ENCODE results near the gene QPRT.
"Not testable (repeated sequence)": the region's sequence is repeated elsewhere in the genome, so short reads cannot be mapped to it uniquely, and the experiment has no call there.

The QPRT gene

DNA sequence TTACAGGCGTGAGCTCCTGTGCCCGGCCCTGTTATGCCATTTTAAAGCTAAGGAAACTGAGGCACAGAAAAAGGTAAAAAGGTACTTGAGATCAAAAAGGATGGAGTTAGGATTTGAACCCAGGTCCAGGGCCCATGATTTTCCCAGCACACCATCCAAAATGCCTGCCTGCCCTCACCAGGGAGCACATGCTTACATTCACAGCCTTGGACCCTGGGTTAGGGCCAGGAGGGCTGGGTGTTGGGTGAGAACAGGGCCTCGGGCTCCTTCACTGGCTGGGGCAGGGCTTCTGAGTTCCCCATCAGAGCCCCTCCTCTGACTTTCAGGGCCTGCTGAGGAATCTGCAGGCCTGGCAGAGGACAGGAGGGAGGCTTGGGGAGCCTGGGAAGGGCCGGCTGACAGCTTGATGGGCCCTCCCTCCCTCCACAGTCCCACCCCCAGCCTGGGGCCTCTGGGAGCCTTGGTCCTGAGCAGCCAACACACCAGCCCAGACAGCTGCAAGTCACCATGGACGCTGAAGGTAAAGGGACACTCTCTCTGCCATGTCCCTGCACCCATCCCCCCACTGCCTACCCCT, at the start of gene QPRT:
QPRT (plus strand) TSS at position 490 of the 577 bp plus-strand sequence; CDS start at position 508, 18 bp downstream.
- DNase-seq: no peak

DNA sequence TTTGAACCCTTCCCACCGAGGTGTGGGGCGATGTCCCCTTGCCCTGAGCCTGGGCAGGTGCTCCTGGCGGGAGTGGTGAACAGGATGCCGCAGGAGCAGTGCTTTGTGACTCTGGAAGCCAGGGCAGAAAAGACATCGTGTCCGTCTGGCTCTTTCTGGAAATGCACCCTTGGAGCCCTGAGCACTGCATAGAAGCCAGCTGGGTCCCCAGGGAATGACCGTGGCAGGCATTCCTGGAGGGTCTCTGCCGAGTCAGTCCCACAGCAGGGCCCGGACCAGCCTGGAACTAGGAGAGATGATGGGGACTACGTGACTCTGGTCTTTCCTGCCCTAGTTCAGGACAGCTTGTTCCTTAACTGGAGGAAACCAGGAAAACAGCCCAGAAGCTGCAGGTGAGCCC, 49.7 kb upstream of the QPRT start:
- not testable (repeated sequence) for DNase-seq

DNA sequence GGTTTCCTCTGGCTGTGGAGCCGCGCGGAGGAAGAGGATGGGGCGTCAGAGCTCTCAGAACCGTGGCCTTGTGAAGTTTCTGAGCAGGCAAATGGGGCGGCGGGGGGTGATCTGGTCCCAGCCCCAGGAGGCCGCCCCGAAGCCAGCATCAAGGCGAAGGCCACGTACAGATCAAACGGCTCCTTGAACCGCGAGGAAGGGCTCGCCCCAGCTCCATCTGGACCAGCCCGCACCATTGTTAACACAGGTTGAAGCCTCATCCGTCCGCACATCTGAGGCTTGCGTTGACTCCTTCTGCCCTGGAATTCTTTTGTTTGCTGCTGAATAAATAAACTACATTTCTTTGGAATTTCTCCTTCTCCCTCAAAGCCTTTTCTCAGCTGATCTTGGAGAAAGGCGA, 47.3 kb upstream of the QPRT start:
- DNase-seq: not testable (repeated sequence)

DNA sequence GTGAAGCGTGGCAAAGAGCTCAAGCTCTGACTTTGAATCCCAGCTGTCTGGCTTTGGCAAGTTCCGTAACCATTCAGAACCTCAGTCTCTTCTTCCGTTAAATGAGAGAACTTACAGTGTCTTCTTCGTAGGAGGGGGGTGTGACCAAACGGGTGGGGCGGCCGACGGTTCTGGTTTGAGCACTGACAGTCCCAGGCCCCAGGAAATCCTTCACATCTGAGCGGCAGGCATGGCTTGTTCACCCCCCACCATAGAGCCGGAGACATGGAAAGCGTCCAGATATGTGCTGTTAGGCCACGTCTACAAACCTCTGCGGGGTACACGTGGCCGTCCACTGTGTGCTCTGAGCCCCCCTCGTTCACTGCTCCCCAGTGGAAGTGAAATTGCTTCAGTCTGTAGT, 43.1 kb upstream of the QPRT start:
- DNase-seq: not testable (repeated sequence)

DNA sequence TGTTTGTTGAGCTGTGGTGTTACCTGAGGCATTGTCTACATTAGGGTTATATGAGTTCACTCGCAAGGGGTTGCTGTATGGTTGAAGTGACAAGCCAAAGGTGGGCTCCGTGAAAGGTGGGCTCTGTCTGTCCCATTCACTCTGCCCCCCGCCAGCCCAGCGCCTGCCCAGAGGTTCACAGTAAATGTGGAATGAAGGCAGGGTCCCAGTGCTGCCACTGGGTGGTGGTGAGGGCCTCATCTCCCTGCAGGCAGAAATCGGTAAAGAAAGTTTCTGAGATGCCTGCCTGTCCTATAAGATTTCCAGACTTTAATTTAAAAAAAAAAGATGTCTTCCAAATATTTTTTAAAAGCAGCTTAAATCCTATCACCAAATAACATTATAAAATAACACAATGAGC, 42.6 kb upstream of the QPRT start:
- not testable (repeated sequence) for DNase-seq

DNA sequence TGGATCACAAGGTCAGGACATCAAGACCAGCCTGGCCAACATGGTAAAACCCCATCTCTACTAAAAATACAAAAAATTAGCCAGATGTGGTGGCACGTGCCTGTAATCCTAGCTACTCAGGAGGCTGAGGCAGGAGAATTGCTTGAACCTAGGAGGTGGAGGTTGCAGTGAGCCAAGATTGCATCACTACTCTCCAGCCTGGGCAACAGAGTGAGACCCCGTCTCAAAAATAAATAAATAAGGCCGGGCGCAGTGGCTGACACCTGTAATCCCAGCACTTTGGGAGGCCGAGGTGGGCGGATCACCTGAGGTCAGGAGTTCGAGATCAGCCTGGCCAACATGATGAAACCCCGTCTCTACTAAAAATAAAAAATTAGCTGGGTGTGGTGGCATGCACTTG, 40.2 kb upstream of the QPRT start:
- DNase-seq: not testable (repeated sequence)

DNA sequence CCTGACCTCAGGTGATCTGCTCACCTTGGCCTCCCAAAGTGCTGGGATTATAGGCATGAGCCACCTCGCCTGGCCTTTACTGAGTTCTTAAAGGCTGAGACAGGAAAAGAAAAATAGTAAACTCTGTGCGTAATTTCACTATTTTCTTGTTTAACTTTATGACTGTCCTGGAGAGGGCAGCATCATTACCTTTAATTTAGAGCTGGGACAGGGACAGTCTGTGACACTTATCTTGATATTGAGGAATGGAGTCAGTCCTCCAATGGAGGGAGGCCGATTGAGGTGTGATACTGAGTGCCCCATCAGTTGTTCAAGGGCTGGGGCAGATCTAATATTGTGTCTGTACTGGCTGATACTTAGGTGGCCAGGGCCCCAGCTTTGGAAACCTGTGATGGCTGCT, 37.4 kb upstream of the QPRT start:
- DNase-seq: no peak

DNA sequence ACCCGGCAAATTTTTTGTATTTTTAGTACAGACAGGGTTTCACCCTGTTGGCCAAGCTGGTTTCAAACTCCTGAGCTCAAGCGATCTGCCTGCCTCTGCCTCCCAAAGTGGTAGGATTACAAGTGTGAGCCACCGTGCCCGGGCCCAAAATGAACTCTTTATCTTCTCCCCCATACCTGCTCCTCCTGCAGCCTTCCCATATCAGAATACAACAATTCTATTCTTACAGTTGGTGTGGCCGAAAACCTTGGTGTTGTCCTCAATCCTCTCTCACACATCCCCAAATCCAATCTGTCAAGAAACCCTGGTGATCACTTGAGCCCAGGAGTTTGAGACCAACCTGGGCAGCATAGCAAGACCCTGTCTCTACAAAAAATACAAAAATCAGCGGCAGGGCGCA, 35.4 kb upstream of the QPRT start:
- no peak for DNase-seq

DNA sequence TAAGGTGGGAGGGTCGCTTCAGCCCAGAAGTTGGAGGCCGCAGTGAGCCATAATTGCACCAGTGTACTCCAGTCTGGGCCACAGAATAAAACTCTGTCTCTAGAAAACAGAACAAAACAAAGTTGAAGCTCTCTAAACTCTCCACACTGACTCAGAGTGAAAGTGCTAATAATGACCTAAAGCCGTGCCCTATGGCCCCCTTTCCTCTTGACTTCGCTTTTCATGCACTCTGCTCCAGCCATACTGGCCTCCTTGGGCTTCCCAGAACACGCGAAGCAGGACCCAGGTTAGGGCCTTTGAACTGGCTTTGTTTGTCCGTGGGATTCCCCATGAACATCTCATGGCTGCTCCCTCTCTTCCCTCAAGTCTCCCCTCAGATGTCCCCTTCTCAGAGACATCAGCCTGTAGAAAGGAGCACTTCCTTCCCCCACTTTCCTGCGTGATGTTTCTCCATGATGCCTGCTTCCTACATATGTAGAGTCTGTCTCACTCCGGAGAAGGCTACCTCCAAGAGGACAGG, 34.6 kb upstream of the QPRT start:
- no peak for DNase-seq

DNA sequence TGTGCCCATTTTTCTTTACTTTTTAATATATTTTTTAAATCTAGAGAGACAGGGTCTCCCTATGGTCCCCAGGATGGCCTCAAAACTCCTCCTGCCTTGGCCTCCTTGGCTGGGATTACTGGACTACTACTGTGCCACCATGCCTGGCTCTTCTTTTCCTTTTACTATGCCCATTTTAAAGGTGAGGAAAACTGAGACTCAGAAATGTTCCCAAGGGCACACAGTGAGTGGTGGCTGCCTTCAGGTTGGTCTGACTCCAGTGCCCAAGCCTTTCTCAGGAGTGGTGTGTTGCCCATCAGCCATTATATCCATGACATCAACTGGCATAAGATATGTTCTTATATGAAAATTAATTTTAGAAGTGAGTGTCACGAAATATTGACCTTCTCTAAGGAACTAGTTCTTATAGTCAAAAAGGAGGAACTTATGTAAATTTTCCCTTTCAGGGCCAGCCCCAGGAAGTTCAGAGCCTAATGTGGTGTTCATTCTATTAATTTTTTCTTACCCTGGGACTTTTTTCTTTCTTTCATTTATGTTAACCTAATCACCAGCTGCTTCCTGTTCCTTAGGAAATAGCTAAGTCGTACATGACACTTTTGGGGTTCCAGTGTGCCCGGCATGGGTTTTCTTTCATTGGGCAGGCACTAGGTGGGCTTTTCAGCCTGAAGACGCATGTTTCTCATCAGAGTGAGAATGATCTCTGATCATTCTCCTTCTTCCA, 33.8 kb upstream of the QPRT start:
- DNase-seq: no peak

DNA sequence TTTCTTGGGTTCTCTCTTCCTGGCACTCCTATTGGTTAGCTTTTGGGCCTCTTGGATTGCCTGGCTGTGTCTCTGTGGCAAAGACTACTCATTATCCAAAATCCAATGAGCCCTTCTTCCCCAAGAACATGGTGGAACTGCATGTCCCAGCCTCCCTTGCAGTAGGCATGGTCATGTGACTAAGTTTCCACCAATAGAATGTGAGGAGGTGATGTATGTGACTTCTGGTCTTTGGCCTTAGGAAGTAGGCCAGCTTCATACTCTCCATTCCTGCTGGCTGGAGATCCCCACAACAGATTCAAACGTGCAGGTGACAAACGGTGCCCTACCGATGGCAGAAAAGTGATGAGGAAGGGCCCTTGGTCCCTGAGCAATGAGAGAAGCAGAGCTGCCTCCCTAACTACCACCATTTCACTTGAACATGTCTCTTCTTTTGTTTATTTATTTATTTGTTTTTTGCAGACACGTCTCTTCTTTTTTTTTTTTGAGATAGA, 33.2 kb upstream of the QPRT start:
- DNase-seq: no peak

DNA sequence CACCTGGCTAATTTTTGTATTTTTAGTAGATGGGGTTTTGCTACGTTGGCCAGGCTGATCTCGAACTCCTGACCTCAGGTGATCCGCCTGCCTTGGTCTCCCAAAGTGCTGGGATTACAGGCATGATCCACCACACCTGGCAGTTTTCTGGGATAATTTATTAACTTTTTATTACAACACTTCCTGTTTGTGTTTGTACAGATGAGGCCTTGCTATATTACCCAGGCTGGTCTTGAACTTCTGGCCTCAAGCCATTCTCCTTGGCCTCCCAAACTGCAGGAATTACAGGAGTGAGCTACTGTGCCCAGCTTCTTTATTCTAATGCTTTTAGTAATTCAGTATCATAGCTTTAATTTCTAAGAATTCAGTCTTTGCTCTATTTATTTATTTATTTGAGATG, 32.0 kb upstream of the QPRT start:
- no peak for DNase-seq

DNA sequence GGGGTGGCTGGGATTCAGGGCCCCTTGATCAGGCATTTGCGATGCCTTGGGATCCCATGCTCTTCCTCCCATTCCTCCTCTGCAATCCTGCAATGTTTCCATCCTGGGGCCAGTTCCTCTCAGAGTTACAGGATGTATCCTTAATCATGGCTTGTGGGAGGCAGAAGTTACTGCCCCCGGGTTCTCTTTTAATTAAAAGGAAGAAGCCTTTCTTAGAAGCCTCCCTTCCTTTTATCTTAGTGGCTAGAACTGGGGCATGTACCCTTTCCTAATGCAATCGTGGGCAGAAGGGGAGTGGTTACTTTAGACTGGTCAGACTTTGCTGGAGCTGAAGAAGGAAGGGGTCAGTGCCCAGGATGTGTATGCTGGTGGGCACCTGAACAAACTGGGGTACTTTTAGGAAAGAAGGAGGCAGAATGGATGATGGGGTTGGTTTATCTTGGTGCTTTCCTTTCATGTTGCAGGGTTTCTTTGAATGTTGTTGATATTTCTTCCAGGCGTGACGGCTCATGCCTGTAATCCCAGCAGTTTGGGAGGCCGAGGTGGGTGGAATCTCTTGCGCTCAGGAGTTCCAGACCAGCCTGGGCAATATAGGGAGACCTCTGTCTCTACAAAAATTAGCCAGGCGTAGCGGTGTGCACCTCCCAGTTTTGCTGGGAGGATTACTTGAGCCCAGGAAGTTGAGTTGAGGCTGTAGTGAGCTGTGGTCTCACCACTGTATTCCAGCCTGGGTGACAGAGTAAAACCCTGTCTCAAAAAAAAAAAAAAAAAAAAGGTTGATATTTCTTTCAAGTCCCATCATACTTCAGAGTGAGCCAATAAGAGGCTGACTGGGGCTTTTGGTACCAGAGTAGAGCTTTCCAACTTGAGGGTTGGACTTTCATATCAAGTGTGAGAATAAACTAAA, 29.1 kb upstream of the QPRT start:
- DNase-seq: no peak

DNA sequence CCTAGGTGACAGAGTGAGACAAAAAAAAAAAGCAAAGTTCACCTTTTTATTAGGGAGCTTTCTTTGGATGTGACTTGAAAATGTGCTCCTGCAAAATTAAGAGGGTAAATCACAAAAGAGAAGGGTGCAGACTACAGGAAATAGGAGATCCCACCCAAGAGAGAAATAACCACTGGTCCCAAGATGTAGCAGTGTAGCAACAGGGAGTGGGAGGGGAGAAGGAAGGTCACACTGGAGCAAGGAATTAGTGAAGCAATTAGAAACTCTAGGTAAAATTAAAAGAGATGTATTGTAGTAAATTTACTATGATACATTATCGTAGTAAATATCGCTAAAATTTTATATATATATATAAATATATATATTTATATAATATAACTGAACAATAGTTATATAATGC, 28.2 kb upstream of the QPRT start:
- no peak for DNase-seq

DNA sequence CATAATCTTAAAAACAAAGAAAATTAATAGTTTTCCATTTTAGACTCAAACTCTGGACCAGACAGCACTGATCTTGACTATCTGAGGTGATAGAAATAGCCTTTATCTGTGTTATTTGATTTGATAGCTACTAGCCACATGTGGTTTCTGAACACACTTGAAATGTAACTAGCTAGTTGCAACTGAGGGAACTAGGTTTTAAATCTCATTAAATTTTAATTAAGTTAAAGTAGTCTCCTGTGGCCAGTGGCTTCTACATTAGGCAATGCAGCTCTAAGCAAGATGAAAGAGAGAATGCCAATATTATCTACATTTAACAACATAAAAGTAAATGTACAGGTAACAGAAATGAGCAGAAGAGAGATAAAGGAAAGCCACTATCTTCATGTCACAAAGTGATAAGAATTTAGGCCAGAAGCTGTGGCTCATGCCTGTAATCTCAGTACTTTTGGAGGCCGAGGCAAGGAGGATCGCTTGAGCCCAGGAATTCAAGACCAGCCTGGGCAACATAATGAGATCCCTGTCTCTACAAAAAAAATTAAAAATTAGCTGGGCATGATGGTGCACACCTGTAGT, 27.1 kb upstream of the QPRT start:
- no peak for DNase-seq

DNA sequence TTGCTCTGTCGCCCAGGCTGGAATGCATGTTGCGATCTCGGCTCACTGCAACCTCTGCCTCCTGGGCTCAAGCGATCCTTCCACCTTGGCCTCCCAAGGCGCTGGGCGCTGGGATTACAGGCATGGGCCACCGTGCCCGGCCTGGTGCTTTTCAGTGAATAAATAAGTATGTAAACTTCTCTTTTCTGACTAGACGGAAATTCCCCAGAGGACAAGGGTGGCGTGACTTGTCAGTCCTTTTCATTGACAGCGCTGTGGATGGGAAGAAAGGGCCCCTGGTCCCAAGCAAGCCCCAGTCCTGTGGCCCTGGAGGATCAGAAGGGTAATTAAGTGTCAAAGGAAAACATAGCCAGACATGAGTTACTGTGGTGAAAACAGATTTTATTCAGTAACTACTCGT, 25.5 kb upstream of the QPRT start:
- no peak for DNase-seq

DNA sequence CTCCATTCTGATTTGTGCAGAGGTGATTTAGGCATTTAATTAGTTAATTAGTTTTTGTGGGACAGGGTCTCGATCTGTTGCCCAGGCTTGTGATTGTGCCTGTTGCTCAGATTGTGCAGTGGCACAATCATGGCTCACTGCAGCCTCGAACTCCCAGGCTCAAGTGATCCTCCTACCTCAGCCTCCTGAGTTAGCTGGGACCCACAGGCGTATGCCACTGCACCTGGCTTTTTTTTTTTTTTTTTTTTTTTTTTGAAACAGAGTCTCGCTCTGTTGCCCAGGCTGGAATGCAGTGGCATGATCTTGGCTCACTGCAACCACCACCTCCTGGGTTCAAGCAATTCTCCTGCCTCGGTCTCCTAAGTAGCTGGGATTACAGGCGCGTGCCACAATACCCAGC, 25.1 kb upstream of the QPRT start:
- not testable (repeated sequence) for DNase-seq

DNA sequence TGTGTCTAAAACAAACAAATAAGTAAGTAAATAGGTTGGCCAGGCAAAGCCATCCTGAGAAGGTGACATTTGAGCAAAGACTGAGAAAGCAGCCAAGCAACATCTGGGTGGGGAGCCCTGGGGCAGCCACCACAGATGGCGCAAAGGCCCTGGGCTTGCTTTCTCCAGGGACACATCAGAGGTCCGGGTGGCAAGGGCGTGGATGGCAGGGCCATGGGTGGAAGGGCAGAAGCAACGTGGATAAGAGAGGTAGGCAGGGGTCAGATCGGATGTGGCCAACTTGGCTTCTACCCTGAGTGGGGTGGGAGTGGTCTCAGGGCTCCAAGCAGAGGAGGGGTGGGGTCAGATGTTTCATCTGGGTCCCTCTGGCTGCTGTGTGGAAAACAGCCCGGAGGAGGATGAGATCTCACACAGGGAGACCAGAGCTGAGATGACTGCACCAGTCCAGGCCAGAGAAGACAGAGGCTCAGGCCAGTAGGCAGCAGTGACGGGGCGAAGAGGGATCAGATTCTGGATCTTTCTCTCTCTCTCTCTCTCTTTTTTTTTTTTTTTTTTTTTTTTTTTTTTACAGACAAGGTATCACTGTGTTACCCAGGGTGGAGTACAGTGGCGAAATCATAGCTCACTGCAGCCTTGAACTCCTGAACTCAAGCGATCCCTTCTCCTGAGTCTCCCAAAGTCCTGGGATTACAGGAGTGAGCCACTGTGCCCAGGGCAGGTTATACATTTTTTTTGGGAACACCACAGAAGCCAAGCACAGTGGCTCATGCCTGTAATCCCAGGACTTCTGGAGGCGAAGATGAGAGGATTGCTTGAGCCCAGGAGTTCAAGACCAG, 22.1 kb upstream of the QPRT start:
- DNase-seq: no peak

DNA sequence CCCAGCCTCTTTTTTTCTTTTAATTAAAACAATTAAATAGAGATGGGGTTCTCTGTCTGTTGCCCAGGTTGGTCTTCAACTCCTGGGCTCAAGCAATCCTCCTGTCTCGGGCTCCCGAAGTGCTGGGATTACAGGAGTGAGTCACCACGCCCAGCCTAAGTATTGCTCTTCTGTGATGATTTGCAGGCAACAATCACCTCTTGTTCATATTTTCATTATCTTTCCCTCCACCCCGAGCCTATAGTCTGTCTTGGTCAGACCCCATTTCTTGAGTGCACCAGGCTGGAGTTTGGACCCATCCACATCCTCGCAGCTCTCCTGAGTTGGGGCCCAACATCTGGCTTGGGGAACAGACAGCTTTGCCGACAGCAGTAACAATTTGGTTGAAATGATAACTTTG, 20.3 kb upstream of the QPRT start:
- no peak for DNase-seq

DNA sequence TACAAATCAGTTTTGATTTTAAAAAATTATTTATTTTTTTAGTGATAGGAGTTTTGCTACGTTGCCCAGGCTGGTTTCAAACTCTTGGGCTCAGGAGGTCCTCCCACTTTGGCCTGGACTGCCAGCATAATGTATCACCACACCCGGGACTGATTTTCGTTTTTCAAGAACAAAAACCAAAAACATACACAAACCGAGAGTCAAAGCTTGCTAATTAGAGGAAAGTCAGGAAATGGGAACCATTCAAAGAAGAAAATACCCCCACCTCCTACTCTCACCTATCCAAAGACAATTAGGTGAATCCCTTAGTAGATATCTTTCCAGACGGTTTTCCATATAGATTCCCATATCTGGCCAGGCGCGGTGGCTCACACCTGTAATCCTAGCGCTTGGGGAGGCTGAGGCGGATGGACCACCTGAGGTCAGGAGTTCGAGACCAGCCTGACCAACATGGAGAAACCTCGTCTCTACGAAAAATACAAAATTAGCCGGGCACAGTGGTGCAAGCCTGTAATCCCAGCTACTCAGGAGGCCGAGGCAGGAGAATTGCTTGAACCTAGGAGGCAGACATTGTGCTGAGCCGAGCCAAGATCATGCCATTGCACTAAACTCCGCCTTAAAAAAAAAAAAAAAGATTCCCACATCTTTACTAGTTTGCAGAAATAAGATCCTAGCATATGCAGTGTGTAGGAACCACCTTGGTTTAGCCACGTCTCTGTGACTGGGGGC, 16.8 kb upstream of the QPRT start:
- DNase-seq: no peak

DNA sequence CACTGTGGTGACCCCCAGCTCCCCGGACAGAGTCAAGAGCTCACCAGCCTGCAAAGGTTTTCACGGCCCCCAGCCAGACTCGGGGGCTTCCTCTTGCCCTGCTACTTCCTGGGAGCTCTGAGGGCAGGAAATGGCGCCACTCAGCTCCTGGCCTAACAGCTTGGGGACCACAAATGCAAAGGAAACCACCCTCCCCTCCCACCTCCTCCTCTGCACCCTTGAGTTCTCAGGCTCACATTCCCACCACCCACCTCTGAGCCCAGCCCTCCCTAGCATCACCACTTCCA, 16.3 kb upstream of the QPRT start:
- no peak for DNase-seq
